MCF 10A (cell line): ENCODE results near the gene COX6B2. TPM values are rescaled to one million over a fixed set of nuclear protein-coding genes. Genes with fewer than 3 reads are reported as not detected.
A peak's percentile ranks its signal among the peaks of the same experiment; 100 is the strongest.
"Not testable (repeated sequence)": the region's sequence is repeated elsewhere in the genome, so short reads cannot be mapped to it uniquely, and the experiment has no call there.

Experiments used
- BruUV-seq: library from RNA; stranded (reverse); fragments of 400-500 nt; replicated peaks from 2 replicates; lab custom pipeline; 2021; lab: Mats Ljungman, UMichigan
- CTCF ChIA-PET: fragments of 300-600 bp; sonication (Branson Sonifier 250); formaldehyde crosslinking; extraction: SDS; loops from one replicate; lab custom pipeline; 2021; ENCODE audit warnings: antibody characterized with exemption, inconsistent platforms; lab: Yijun Ruan, JAX
- POLR2A ChIA-PET: fragments of 300-600, 350-650 bp; sonication (Branson Sonifier 250); formaldehyde crosslinking; extraction: SDS; loops from one replicate; lab custom pipeline; 2020; ENCODE audit warnings: antibody characterized with exemption, inconsistent platforms; lab: Yijun Ruan, JAX
- DNase-seq: peaks from one replicate; pipeline ENCODE4 v3.0.0-alpha.2; 2018; ENCODE audit not compliant: unreplicated experiment
- H3K27ac Mint-ChIP-seq: one replicate; pipeline ENCODE4 v1.8.0; 2022; ENCODE audit warnings: mild to moderate bottlenecking, low read depth, mixed read lengths; ENCODE audit not compliant: unreplicated experiment
- H3K27me3 Mint-ChIP-seq: one replicate; pipeline ENCODE4 v1.8.0; 2022; ENCODE audit warnings: mixed read lengths; ENCODE audit not compliant: insufficient read depth, unreplicated experiment
- H3K36me3 Mint-ChIP-seq: one replicate; pipeline ENCODE4 v1.8.0; 2022; ENCODE audit warnings: mild to moderate bottlenecking, moderate library complexity, mixed read lengths; ENCODE audit not compliant: insufficient read depth, unreplicated experiment
- H3K4me1 Mint-ChIP-seq: one replicate; pipeline ENCODE4 v1.8.0; 2022; ENCODE audit warnings: mixed read lengths; ENCODE audit not compliant: insufficient read depth, unreplicated experiment
- H3K4me3 Mint-ChIP-seq: one replicate; pipeline ENCODE4 v1.8.0; 2022; ENCODE audit warnings: mild to moderate bottlenecking, moderate library complexity, mixed read lengths; ENCODE audit not compliant: unreplicated experiment
- H3K9me3 Mint-ChIP-seq: one replicate; pipeline ENCODE4 v1.8.0; 2022; ENCODE audit warnings: mixed read lengths; ENCODE audit not compliant: unreplicated experiment
- intact Hi-C: fragments of 100-400 bp; cut with micrococcal nuclease; formaldehyde crosslinking; loops from 2 replicates; pipeline ENCODE4 v1.14.1; 2022
- total RNA-seq: library from RNA; stranded (reverse); gene quantifications from 2 replicates; pipeline ENCODE4 v1.2.3, GENCODE V29; 2022
- TF ChIP-seq, protein P1 (sequence below): fragments of 200-600 bp; IDR thresholded peaks from one replicate; pipeline ENCODE4 v1.8.0; 2022; ENCODE audit warnings: antibody characterized with exemption, mild to moderate bottlenecking; ENCODE audit not compliant: unreplicated experiment

The COX6B2 gene
- total RNA-seq, 1 experiment from 2014 or later, result 0.33 TPM

DNA sequence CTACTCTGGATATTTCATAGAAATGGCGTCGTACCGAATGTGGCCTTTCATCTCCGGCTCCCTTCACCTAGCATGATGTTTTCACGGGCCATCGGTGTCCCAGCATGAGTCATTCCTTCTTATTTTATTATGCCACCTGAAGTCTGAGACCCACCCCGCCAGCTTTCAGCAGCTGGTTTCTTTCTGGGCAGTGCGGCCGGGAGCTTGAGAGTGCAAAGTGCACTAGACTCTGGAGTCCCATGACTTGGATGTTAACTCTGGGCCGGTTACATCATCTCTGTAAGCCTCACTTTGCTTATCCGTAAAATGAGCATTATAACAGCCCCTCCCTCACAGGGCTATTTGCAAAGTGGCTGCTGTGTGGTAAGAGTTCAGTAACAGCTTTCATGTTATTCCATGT, 20.6 kb downstream of the COX6B2 start:
- TF ChIP-seq, protein P1, sequence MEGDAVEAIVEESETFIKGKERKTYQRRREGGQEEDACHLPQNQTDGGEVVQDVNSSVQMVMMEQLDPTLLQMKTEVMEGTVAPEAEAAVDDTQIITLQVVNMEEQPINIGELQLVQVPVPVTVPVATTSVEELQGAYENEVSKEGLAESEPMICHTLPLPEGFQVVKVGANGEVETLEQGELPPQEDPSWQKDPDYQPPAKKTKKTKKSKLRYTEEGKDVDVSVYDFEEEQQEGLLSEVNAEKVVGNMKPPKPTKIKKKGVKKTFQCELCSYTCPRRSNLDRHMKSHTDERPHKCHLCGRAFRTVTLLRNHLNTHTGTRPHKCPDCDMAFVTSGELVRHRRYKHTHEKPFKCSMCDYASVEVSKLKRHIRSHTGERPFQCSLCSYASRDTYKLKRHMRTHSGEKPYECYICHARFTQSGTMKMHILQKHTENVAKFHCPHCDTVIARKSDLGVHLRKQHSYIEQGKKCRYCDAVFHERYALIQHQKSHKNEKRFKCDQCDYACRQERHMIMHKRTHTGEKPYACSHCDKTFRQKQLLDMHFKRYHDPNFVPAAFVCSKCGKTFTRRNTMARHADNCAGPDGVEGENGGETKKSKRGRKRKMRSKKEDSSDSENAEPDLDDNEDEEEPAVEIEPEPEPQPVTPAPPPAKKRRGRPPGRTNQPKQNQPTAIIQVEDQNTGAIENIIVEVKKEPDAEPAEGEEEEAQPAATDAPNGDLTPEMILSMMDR, result no peak
- ChIA-PET CTCF (interaction anchor here (4.0 kb wide), 1 partner anchor 32 kb away, joined by 38 read pairs; no protein-coding TSS in a partner anchor), POLR2A (no interaction called here)
- H3K4me1 Mint-ChIP-seq, result peaks cover 22% of the 10 kb centered on the region
- BruUV-seq, result no TSS peak
- H3K9me3 Mint-ChIP-seq, result no peaks in the 10 kb centered on the region
- no peak overlapping the region for H3K27ac Mint-ChIP-seq
- H3K4me3 Mint-ChIP-seq, result no peak overlapping the region
- H3K36me3 Mint-ChIP-seq, result peaks cover 8% of the 10 kb centered on the region
- no peak for DNase-seq
- intact Hi-C loops, result no loop called here
- H3K27me3 Mint-ChIP-seq, result no peaks in the 10 kb centered on the region

DNA sequence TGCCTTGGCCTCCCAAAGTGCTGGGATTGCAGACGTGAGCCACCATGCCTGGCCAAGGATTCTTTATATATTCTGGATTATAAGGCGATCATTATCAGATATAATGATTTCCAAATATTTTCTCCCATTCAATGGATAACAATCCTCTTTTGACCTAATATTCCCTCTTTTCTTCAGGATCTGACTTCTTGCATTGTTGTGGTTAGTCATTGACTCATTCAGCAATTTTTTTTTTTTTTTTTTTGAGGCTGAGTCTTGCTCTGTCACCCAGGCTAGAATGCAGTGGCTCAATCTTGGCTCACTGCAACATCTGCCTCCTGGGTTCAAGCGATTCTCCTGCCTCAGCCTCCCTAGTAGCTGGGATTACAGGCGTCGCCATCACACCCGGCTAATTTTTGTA, 24.7 kb downstream of the COX6B2 start:
- intact Hi-C loops, H3K27ac Mint-ChIP-seq, H3K9me3 Mint-ChIP-seq, BruUV-seq, H3K4me3 Mint-ChIP-seq, H3K4me1 Mint-ChIP-seq, H3K27me3 Mint-ChIP-seq: not testable (repeated sequence)
- peak; percentile 39 for DNase-seq
- CTCF ChIA-PET, result interaction anchor here (0.6 to 1.4 kb wide), 3 partner anchors 9 to 37 kb away, joined by 4 to 7 read pairs (median 5); no protein-coding TSS in a partner anchor
- POLR2A ChIA-PET, result interaction anchor here (1.6 kb wide), 1 partner anchor 9 kb away, joined by 3 read pairs; no protein-coding TSS in a partner anchor
- H3K36me3 Mint-ChIP-seq, result peaks cover 10% of the 10 kb centered on the region

DNA sequence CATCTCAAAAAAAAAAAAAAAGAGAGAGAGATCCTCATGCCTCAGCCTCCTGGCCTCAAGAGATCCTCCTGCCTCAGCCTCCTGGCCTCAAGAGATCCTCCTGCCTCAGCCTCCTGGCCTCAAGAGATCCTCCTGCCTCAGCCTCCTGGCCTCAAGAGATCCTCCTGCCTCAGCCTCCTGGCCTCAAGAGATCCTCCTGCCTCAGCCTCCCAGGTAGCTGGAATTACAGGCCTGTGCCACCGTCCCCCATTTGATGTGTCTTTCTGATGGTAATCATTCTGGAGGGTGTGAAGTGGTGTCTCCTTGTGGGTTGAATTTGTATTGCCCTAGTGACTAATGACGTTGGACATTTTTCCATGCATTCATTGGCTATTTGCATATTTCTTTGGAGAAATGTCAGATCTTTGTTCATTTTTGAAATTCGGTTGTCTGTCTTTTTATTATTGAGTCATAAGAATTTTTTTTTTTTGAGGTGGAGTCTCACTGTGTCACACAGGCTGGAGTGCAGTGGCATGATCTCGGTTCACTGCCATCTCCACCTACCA, 25.7 kb downstream of the COX6B2 start:
- H3K27ac Mint-ChIP-seq, result not testable (repeated sequence)
- peak; percentile 51 for DNase-seq

DNA sequence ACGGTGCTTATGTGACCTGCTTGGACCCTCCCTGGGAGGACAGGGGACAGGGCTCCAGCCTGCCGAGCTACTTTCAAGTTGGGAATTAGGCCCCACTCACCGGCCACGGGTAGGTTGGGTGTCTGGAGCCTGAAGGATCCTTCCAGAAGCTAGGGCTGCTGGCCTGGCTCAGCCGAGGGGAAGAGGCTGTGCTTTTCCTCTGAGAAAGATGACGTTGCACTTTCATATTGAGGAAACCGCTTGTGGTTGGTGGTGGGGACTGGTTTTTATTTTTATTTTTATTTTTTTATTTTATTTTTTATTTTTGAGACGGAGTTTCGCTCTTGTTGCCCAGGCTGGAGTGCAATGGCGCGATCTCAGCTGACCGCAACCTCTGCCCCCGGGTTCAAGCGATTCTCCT, 29.3 kb downstream of the COX6B2 start, which contains the start of gene TMEM150B:
Gene TMEM150B, minus strand, starts transcription at position 170 of the 400 bp plus-strand sequence. CDS start 4,305 bp downstream, outside the sequence.
- H3K27ac Mint-ChIP-seq, result no peak within 1 kb of the TSS
- no TSS peak for BruUV-seq
- peaks cover 12% of the 10 kb centered on the region for H3K4me1 Mint-ChIP-seq
- CTCF ChIA-PET, result interaction anchor here (0.7 to 1.6 kb wide), 2 partner anchors 15 to 23 kb away, joined by 4 to 11 read pairs; no protein-coding TSS in a partner anchor
- intact Hi-C loops, result no loop called here
- TF ChIP-seq, protein P1, result no peak
- peaks cover 10% of the 10 kb centered on the region for H3K36me3 Mint-ChIP-seq
- POLR2A ChIA-PET, result interaction anchor here (0.9 to 1.5 kb wide), 4 partner anchors 11 to 59 kb away, joined by 3 to 4 read pairs (median 3); partner anchors contain the start of genes KMT5C and TMEM238
- H3K27me3 Mint-ChIP-seq, result peaks cover 27% of the 10 kb centered on the region
- H3K4me3 Mint-ChIP-seq, result no peak within 1 kb of the TSS
- no peak for DNase-seq
- no peaks in the 10 kb centered on the region for H3K9me3 Mint-ChIP-seq

More for the DNA sequence above, 25.7 kb downstream of the COX6B2 start:
- ChIA-PET CTCF (interaction anchor here (0.7 to 1.4 kb wide), 3 partner anchors 26 to 459 kb away, joined by 3 to 7 read pairs (median 3); no protein-coding TSS in a partner anchor), POLR2A (interaction anchor here (1.6 kb wide), 1 partner anchor 10 kb away, joined by 3 read pairs; no protein-coding TSS in a partner anchor)
- BruUV-seq, H3K4me1 Mint-ChIP-seq, H3K9me3 Mint-ChIP-seq, H3K4me3 Mint-ChIP-seq, intact Hi-C loops, H3K27me3 Mint-ChIP-seq: not testable (repeated sequence)
- H3K36me3 Mint-ChIP-seq, result peaks cover 10% of the 10 kb centered on the region

DNA sequence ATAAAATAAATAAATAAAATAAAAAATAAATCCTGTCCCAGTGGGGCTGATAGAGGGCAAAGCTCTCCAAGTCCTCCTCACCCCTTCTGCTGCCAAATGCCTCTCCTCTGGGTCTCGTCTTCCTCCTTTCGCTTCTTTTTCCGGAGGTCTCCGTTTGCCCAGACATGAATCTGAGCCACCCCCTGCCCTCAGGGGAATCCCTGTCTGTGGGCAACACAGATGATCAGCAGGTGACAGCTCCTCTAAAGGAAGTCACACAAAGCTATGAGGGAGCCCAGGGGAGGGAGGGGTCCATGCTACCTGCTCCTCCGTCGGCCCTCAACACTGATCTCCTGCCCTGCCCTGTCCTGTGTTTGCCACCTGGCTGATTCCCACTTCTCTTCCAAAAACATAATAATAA, 29.9 kb downstream of the COX6B2 start:
- Mint-ChIP-seq H3K27ac (no peak overlapping the region), H3K4me1 (peaks cover 12% of the 10 kb centered on the region), H3K27me3 (peaks cover 27% of the 10 kb centered on the region), H3K9me3 (no peaks in the 10 kb centered on the region), H3K4me3 (no peak overlapping the region), H3K36me3 (peaks cover 10% of the 10 kb centered on the region)
- ChIA-PET CTCF (interaction anchor here (0.6 to 1.6 kb wide), 3 partner anchors 15 to 29 kb away, joined by 3 to 11 read pairs (median 4); no protein-coding TSS in a partner anchor), POLR2A (interaction anchor here (0.6 to 1.5 kb wide), 5 partner anchors 11 to 152 kb away, joined by 3 to 5 read pairs (median 3); partner anchors contain the start of genes KMT5C, TMEM238 and ZNF628)
- TF ChIP-seq, protein P1, result no peak
- intact Hi-C loops, result no loop called here
- no peak for DNase-seq
- BruUV-seq, result no TSS peak
